Suprapubic skin (tissue), 4 donors: Measurements from ENCODE around the gene KRT15.

ENCODE experiments used
- EP300 ChIP-seq: sonication (generic); formaldehyde crosslinking; IDR thresholded peaks from one replicate; pipeline ENCODE4 v1.6.1; 2017; ENCODE audit warnings: antibody characterized with exemption
- POLR2A ChIP-seq, 2 donors: fragments of 450-650 bp; IDR thresholded peaks; one replicate each; pipeline ENCODE4 v1.6.1; 2017; ENCODE audit warnings: antibody characterized with exemption in 2 of 2, mild to moderate bottlenecking in 2 of 2, moderate library complexity in 2 of 2
- POLR2AphosphoS5 ChIP-seq, 3 donors: sonication (generic); formaldehyde crosslinking; IDR thresholded peaks; one replicate each; pipeline ENCODE4 v1.6.1; 2017; ENCODE audit warnings: antibody characterized with exemption in 3 of 3
- TF ChIP-seq, protein P1 (sequence below), 2 donors: fragments of 200-600 bp in 1 of 2; fragments of 450-650 bp in 1 of 2; sonication (generic) in 1 of 2; IDR thresholded peaks; one replicate each; pipeline ENCODE4 v1.5.1; 2016 to 2019; ENCODE audit warnings: antibody characterized with exemption in 2 of 2, mild to moderate bottlenecking in 1 of 2, moderate library complexity in 1 of 2

DNA sequence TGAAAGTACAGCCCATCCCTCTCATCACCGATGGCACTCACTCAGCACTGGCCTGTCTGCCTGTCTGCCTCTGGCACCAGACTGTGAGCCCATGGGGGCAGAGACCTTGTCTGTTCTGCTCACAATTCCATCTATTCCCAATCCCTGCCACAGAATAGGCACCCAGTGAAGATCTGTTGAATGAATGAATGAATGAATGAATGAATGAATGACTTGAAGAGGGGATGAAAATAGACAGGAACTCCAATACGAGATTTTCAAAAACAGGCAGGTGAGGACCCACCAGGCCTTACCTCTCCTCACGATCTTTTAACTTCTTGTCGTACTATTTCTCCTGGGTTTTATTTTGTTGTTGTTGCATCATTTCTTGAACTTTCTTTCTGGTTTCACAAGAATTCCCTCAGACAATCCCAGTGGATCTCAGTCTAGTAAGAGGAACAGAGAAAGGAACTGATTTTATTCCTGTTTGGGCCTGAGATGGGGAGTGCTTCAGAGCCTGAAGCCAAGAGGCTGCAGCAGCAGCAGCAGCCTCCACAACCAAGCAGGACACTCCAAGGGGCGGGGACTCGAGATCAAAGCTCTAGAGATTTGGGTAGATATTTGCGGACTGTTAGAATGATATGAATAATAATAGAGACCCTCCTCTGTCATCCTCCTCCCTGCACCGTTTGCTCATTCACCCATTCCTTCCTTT lies 35.4 kb upstream of the KRT15 start:
- TF ChIP-seq, protein P1, sequence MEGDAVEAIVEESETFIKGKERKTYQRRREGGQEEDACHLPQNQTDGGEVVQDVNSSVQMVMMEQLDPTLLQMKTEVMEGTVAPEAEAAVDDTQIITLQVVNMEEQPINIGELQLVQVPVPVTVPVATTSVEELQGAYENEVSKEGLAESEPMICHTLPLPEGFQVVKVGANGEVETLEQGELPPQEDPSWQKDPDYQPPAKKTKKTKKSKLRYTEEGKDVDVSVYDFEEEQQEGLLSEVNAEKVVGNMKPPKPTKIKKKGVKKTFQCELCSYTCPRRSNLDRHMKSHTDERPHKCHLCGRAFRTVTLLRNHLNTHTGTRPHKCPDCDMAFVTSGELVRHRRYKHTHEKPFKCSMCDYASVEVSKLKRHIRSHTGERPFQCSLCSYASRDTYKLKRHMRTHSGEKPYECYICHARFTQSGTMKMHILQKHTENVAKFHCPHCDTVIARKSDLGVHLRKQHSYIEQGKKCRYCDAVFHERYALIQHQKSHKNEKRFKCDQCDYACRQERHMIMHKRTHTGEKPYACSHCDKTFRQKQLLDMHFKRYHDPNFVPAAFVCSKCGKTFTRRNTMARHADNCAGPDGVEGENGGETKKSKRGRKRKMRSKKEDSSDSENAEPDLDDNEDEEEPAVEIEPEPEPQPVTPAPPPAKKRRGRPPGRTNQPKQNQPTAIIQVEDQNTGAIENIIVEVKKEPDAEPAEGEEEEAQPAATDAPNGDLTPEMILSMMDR (IDR thresholded peaks at IDR 0.05), result no peak
- TF ChIP-seq POLR2A (IDR thresholded peaks at IDR 0.05) (no peak), POLR2AphosphoS5 (IDR thresholded peaks at IDR 0.05) (no peak), EP300 (no peak)
